Thyroid gland (tissue), 4 donors: Measurements from ENCODE around the gene TTYH1. TPM values are rescaled to one million over a fixed set of nuclear protein-coding genes. Genes with fewer than 3 reads are reported as not detected.

ENCODE experiments used
- DNase-seq, 2 donors: peaks; one replicate each; pipeline ENCODE4 v3.0.0-alpha.2; 2019
- H3K27ac ChIP-seq, 3 donors: fragments of 200-600 bp; sonication (generic); 1 replicate in 2 of 3; 2 replicates in 1 of 3; pipeline ENCODE4 v1.5.1; 2016 to 2019; ENCODE audit warnings: mild to moderate bottlenecking in 1 of 3, moderate library complexity in 1 of 3
- H3K27me3 ChIP-seq: fragments of 200-600 bp; sonication (generic); one replicate; pipeline ENCODE4 v1.5.1; 2019
- H3K36me3 ChIP-seq, 2 donors: fragments of 200-600 bp; sonication (generic); one replicate each; pipeline ENCODE4 v1.5.1; 2016 to 2019
- H3K4me1 ChIP-seq, 2 donors: fragments of 200-600 bp; sonication (generic); one replicate each; pipeline ENCODE4 v1.5.1; 2017 to 2019
- H3K4me3 ChIP-seq, 3 donors: fragments of 200-600 bp; sonication (generic); replicated peaks in 1 of 3; 1 replicate in 2 of 3; 2 replicates in 1 of 3; pipeline ENCODE4 v1.5.1; 2016; ENCODE audit warnings: mild to moderate bottlenecking in 1 of 3
- H3K9me3 ChIP-seq: fragments of 200-600 bp; sonication (generic); one replicate; pipeline ENCODE4 v1.5.1; 2017
- POLR2A ChIP-seq, 2 donors: fragments of 450-650 bp; IDR thresholded peaks; one replicate each; pipeline ENCODE4 v1.6.1; 2017; ENCODE audit warnings: antibody characterized with exemption in 2 of 2, mild to moderate bottlenecking in 2 of 2, moderate library complexity in 1 of 2
- WGBS, 2 donors: methylation state at CpG; one replicate each; pipeline ENCODE4 v1.1.5; 2017; 5-methylcytosine and 5-hydroxymethylcytosine counted together
- intact Hi-C: fragments of 100-400 bp; cut with DNase I; formaldehyde crosslinking; loops from one replicate; pipeline ENCODE4 v1.15.1; 2023
- total RNA-seq, 4 donors: library from RNA; depleted of rRNA; stranded (reverse); fragments of >200 nt; gene quantifications; one replicate each; pipeline ENCODE4 v1.2.3, GENCODE V29; 2016
- TF ChIP-seq, protein P1 (sequence below), 6 experiments: fragments of 200-600 bp in 3 of 6; fragments of 450-650 bp in 3 of 6; sonication (generic) in 3 of 6; IDR thresholded peaks; one replicate each; pipeline ENCODE4 v1.5.1; 2016 to 2019; ENCODE audit warnings: antibody characterized with exemption in 6 of 6, mild to moderate bottlenecking in 2 of 6, inconsistent platforms in 1 of 6, moderate library complexity in 1 of 6

TTYH1 gene
- total RNA-seq, 4 donors from 2014 or later: 0.45 to 0.94 TPM; not detected in 2

DNA sequence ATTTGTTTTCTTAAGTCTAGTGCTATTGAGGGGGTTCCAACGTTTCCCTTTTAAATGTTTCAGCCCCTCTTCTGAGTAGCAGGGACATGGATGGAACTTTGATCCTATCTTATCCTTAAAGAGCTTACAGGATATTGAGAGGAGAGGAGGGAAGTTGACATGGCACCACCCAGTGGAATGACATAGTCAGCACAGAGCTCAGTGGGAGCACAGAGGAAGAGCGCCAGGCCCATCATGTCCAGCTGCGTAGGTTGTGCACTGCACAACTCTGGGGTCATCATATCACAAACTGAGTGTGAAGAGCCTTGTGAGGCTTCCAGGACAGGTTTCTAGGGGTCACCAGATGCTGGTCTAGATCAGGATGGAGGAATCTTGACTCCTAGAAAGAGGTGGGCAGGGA is 62.4 kb downstream of the TTYH1 start:
- intact Hi-C loops: no loop called here
- Histone ChIP-seq H3K27me3 (no peaks in the 10 kb centered on the region), H3K4me3 (no peak overlapping the region), H3K36me3 (no peaks in the 10 kb centered on the region), H3K27ac (no peak overlapping the region), H3K4me1 (peaks cover 0 to 8% of the 10 kb centered on the region in 2 donors), H3K9me3 (no peaks in the 10 kb centered on the region)
- DNase-seq: no peak
- no peak for TF ChIP-seq POLR2A (IDR thresholded peaks at IDR 0.05)
- TF ChIP-seq, protein P1, sequence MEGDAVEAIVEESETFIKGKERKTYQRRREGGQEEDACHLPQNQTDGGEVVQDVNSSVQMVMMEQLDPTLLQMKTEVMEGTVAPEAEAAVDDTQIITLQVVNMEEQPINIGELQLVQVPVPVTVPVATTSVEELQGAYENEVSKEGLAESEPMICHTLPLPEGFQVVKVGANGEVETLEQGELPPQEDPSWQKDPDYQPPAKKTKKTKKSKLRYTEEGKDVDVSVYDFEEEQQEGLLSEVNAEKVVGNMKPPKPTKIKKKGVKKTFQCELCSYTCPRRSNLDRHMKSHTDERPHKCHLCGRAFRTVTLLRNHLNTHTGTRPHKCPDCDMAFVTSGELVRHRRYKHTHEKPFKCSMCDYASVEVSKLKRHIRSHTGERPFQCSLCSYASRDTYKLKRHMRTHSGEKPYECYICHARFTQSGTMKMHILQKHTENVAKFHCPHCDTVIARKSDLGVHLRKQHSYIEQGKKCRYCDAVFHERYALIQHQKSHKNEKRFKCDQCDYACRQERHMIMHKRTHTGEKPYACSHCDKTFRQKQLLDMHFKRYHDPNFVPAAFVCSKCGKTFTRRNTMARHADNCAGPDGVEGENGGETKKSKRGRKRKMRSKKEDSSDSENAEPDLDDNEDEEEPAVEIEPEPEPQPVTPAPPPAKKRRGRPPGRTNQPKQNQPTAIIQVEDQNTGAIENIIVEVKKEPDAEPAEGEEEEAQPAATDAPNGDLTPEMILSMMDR (IDR thresholded peaks at IDR 0.05): no peak
- 64 to 68% methylated on average over 3 of the region's 3 CpGs for WGBS, 2 donors

DNA sequence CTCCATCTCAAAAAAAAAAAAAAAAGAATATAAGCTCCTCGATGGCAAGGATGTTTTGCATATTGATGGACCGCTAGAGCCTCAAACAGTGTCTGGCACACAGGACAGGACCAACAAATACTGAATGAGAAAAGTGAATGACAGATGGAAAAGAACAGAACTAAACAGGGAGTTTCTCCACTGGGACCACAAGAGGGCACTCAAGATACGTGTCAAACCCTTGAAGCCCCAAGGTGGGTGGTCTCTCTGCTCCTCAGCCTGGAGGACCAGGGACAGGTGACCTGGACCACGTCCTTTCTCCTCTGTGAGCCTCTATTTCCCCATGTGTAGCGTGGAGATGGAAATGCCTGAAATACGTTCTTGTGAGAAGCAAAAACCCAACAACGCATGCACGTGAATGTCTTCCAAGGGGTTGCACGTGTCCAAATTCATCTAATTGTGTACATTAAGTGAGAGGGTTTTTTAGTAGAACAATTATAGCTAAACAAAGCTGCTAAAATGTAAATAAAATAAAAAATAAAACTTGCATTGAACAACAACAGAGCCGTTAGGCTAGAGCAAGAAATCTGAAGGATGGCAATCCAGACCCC is 63.5 kb downstream of the TTYH1 start:
- TF ChIP-seq, protein P1 (IDR thresholded peaks at IDR 0.05): peak in 2 of 6 experiments; percentile 26 to 53
- TF ChIP-seq POLR2A (IDR thresholded peaks at IDR 0.05): no peak
- no peaks in the 10 kb centered on the region for H3K9me3 ChIP-seq
- H3K4me3 ChIP-seq: no peak overlapping the region
- no peaks in the 10 kb centered on the region for H3K27me3 ChIP-seq
- H3K36me3 ChIP-seq: no peaks in the 10 kb centered on the region
- H3K4me1 ChIP-seq: no peaks in the 10 kb centered on the region
- H3K27ac ChIP-seq: no peak overlapping the region
- whole genome bisulfite sequencing, 2 donors: 12 to 14% methylated on average over 10 of the region's 10 CpGs
- DNase-seq: no peak
- intact Hi-C loops: no loop called here

DNA sequence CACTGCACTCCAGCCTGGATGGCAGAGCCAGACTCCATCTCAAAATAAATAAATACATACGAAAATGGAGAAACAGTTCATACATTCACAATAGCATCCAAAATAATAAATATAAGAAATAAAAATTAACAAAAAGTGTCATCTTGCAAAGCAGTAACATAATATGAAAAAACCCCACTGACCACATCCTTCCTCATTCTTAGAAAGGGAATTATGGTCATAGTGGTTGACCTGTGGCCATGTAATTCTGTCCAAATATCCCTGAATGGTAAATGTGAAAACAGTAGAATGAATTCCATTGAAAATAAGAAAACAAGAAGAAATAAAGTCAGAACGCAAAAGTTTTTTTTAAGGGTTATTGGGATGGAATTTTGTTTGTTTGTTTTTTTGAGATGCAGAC is 64.8 kb downstream of the TTYH1 start:
- WGBS, 2 donors: 73 to 79% methylated on average over 2 of the region's 2 CpGs
- no peak for DNase-seq
- Histone ChIP-seq H3K4me1 (no peaks in the 10 kb centered on the region), H3K4me3 (no peak overlapping the region), H3K27ac (no peak overlapping the region), H3K9me3 (no peaks in the 10 kb centered on the region), H3K36me3 (no peaks in the 10 kb centered on the region), H3K27me3 (no peaks in the 10 kb centered on the region)
- no peak for TF ChIP-seq POLR2A (IDR thresholded peaks at IDR 0.05)
- TF ChIP-seq, protein P1 (IDR thresholded peaks at IDR 0.05): no peak
- intact Hi-C loops: no loop called here

DNA sequence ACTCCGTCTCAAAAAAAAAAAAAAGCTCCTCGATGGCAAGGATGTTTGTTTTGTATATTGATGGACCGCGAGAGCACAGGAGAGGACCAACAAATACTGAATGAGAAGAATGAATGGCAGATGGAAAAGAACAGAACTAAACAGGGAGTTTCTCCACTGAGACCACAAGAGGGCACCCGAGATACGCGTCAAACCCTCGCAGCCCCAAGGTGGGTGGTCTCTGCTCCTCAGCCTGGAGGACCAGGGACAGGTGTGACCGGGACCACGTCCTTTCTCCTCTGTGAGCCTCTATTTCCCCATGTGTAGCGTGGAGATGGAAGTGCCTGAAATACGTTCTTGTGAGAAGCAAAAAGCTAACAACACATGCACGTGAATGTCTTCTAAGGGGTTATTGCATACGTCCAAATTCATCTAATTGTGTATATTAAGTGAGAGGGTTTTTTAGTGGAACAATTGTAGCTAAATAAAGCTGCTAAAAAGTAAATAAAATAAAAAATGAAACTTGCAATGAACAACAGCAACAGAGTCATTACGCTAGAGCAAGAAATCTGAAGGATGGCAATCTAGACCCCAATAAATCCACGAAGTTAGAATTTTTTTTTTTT is 66.2 kb downstream of the TTYH1 start:
- Histone ChIP-seq H3K4me3 (no peak overlapping the region), H3K27ac (no peak overlapping the region), H3K4me1 (no peaks in the 10 kb centered on the region), H3K9me3 (no peaks in the 10 kb centered on the region), H3K27me3 (no peaks in the 10 kb centered on the region), H3K36me3 (no peaks in the 10 kb centered on the region)
- no peak for DNase-seq
- intact Hi-C loops: no loop called here
- 12 to 14% methylated on average over 16 of the region's 16 CpGs for WGBS, 2 donors
- no peak for TF ChIP-seq POLR2A (IDR thresholded peaks at IDR 0.05)
- TF ChIP-seq, protein P1 (IDR thresholded peaks at IDR 0.05): peak in 5 of 6 experiments; percentile 12 to 63 (median 27)

DNA sequence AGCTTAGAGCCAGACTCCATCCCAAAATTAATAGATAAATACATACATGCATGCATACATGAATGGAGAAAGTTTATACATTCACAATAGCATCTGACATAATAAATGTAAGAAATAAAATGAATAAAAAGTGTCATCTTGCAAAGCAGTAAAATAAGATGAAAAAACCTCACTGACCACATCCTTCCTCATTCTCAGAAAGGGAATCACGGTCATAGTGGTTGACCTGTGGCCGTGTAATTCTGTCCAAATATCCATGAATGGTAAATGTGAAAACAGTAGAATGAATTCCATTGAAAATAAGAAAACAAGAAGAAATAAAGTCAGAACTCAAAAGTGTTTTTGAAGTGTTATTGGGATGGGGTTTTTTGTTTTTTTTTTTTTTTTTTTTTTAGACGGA is 67.6 kb downstream of the TTYH1 start:
- intact Hi-C loops: no loop called here
- H3K36me3 ChIP-seq: no peaks in the 10 kb centered on the region
- no peak overlapping the region for H3K4me3 ChIP-seq
- DNase-seq: no peak
- WGBS, 2 donors: 69 to 82% methylated on average over 3 of the region's 3 CpGs
- H3K9me3 ChIP-seq: no peaks in the 10 kb centered on the region
- no peaks in the 10 kb centered on the region for H3K27me3 ChIP-seq
- no peak overlapping the region for H3K27ac ChIP-seq
- no peaks in the 10 kb centered on the region for H3K4me1 ChIP-seq
- no peak for TF ChIP-seq POLR2A (IDR thresholded peaks at IDR 0.05)
- TF ChIP-seq, protein P1 (IDR thresholded peaks at IDR 0.05): no peak
